MM.1S (cell line): ENCODE measurements around the gene ATG4D.

ENCODE experiments used
- CTCF ChIP-seq: fragments of 300-600 bp; sonication (generic); IDR thresholded peaks from 2 replicates; pipeline ENCODE4 v1.5.1; 2016; ENCODE audit warnings: antibody characterized with exemption, low read length, mixed read lengths
- EZH2 ChIP-seq: fragments of 300-600 bp; sonication (generic); optimal IDR thresholded peaks from 2 replicates; pipeline ENCODE3; 2017; ENCODE audit warnings: low read depth, mild to moderate bottlenecking, antibody characterized with exemption, low read length, mixed read lengths

GRCh38 chr19:10516671-10517286 is 26.9 kb upstream of the ATG4D start:
- TF ChIP-seq EZH2 (no peak), CTCF (no peak)
